ENCODE measurements around the gene PRKAR2B.

PRKAR2B gene

DNA sequence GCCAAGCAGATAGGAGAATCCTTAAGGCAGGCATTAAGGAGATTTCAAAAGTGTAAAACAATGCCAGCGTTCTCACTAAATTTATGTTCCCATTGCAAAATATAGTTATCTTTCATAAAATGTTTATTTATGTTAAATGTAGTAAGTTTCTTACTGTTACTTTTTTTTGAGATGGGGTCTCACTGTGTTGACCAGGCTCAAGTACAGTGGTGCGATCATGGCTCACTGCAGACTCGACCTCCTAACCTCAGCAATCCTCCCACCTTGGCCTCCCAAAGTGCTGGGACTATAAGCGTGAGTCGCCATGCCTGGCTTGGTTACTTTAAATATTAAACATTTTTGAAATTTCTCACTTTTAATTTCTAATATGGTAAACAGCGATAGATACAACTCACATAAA lies 31.8 kb upstream of the PRKAR2B start:
- no peaks in the 10 kb centered on the region for H3K36me3 ChIP-seq (ENCODE audit: control insufficient read depth, insufficient read depth, low read length)
- no peaks in the 10 kb centered on the region for H3K27me3 ChIP-seq (ENCODE audit: control insufficient read depth, insufficient read depth, low read length)
- no peak overlapping the region for H3K4me3 ChIP-seq (ENCODE audit: low read depth, low read length)
- H3K9me3 ChIP-seq (ENCODE audit: control insufficient read depth, insufficient read depth, low read depth, low read length), result no peaks in the 10 kb centered on the region
- peaks cover 6% of the 10 kb centered on the region for H3K4me1 ChIP-seq (ENCODE audit: control insufficient read depth, insufficient read depth, low read length)
- H3K27ac ChIP-seq (ENCODE audit: low read depth, low read length), result no peak overlapping the region
- H3K9ac ChIP-seq (ENCODE audit: low read length), result no peak overlapping the region

- H3K9ac ChIP-seq (ENCODE audit: low read length), result no peak overlapping the region
- no peak overlapping the region for H3K4me3 ChIP-seq (ENCODE audit: low read depth, low read length)
- no peak overlapping the region for H3K27ac ChIP-seq (ENCODE audit: low read depth, low read length)
- H3K36me3 ChIP-seq (ENCODE audit: control insufficient read depth, insufficient read depth, low read length), result no peaks in the 10 kb centered on the region
- H3K27me3 ChIP-seq (ENCODE audit: control insufficient read depth, insufficient read depth, low read length), result no peaks in the 10 kb centered on the region
- no peaks in the 10 kb centered on the region for H3K9me3 ChIP-seq (ENCODE audit: control insufficient read depth, insufficient read depth, low read depth, low read length)
- peaks cover 6% of the 10 kb centered on the region for H3K4me1 ChIP-seq (ENCODE audit: control insufficient read depth, insufficient read depth, low read length)
These were observed 30.0 kb upstream of the PRKAR2B start for GRCh38 chr7:107014387-107015023.

- no peaks in the 10 kb centered on the region for H3K36me3 ChIP-seq (ENCODE audit: control insufficient read depth, insufficient read depth, low read length)
- no peak overlapping the region for H3K27ac ChIP-seq (ENCODE audit: low read depth, low read length)
- no peak overlapping the region for H3K4me3 ChIP-seq (ENCODE audit: low read depth, low read length)
- H3K27me3 ChIP-seq (ENCODE audit: control insufficient read depth, insufficient read depth, low read length), result no peaks in the 10 kb centered on the region
- H3K4me1 ChIP-seq (ENCODE audit: control insufficient read depth, insufficient read depth, low read length), result peaks cover 6% of the 10 kb centered on the region
- no peaks in the 10 kb centered on the region for H3K9me3 ChIP-seq (ENCODE audit: control insufficient read depth, insufficient read depth, low read depth, low read length)
- no peak overlapping the region for H3K9ac ChIP-seq (ENCODE audit: low read length)
These were observed 28.2 kb upstream of the PRKAR2B start for GRCh38 chr7:107016312-107016711.

DNA sequence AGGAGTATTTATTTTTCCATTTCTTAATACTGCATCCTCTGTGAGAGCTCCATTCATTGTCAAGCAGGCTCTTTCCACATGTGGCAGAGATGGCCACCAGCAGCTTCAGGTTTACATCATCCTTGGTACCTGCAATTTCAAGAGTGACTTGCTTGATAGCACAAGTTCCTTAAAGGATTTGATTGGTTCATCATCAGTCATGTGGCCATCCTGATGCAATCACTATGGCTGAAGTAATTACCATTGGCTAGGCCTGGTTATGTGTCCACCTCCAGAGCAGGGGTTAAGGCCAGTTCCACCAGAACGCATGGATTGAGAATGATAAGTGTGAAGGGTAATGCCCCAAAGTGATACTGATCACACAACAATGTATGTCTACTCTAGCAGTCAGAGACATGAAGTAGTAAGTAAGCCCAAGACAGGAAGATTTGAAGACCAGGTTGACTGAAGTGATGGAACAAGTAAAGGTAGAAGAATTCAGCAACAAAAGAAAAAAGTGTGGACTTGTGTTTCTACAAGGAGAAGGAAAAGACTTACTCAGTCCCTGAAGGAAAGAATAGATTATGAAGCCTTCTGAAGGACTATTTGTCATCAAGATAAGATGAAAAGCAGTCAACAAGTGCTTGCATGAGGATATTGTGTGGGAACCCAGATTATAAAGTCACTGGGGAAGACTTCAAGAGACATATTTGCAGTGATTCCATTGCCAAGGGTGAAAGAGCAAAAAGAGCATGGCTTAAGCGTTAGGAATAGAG lies 26.4 kb upstream of the PRKAR2B start:
- H3K9me3 ChIP-seq (ENCODE audit: control insufficient read depth, insufficient read depth, low read depth, low read length), result no peaks in the 10 kb centered on the region
- H3K4me1 ChIP-seq (ENCODE audit: control insufficient read depth, insufficient read depth, low read length), result peaks cover 6% of the 10 kb centered on the region
- H3K27me3 ChIP-seq (ENCODE audit: control insufficient read depth, insufficient read depth, low read length), result no peaks in the 10 kb centered on the region
- H3K27ac ChIP-seq (ENCODE audit: low read depth, low read length), result no peak overlapping the region
- no peak overlapping the region for H3K4me3 ChIP-seq (ENCODE audit: low read depth, low read length)
- H3K36me3 ChIP-seq (ENCODE audit: control insufficient read depth, insufficient read depth, low read length), result no peaks in the 10 kb centered on the region
- H3K9ac ChIP-seq (ENCODE audit: low read length), result no peak overlapping the region

DNA sequence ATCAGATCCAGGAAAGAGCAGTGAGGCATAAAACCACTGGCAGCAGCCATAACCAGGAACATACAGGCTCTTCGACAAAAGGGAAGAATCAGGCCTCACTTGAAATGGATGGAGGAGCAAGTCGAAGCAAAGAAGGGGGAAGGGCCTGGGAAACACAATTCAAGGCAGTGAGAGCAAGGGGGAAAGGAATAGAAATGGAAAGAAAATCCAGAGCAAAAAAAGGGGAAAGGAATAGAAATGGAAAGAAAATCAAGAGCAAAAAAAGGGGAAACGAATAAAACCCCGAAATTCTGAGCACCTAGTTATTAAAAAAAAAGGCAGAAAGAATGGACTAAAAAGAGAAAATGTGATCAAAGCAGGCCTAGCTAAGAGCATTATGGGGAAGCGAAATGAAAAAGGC lies 24.1 kb upstream of the PRKAR2B start:
- Histone ChIP-seq H3K4me1 (ENCODE audit: control insufficient read depth, insufficient read depth, low read length) (no peaks in the 10 kb centered on the region; the same call in 1 of the 2 replicates), H3K36me3 (ENCODE audit: control insufficient read depth, insufficient read depth, low read length) (no peaks in the 10 kb centered on the region), H3K27me3 (ENCODE audit: control insufficient read depth, insufficient read depth, low read length) (no peaks in the 10 kb centered on the region), H3K27ac (ENCODE audit: low read depth, low read length) (no peak overlapping the region), H3K9me3 (ENCODE audit: control insufficient read depth, insufficient read depth, low read depth, low read length) (peaks cover 5% of the 10 kb centered on the region; the same call in 1 of the 2 replicates), H3K4me3 (ENCODE audit: low read depth, low read length) (no peak overlapping the region), H3K9ac (ENCODE audit: low read length) (no peak overlapping the region)

GRCh38 chr7:107021600-107021999 lies 22.9 kb upstream of the PRKAR2B start:
- Histone ChIP-seq H3K27me3 (ENCODE audit: control insufficient read depth, insufficient read depth, low read length) (no peaks in the 10 kb centered on the region), H3K4me3 (ENCODE audit: low read depth, low read length) (no peak overlapping the region), H3K9ac (ENCODE audit: low read length) (no peak overlapping the region), H3K36me3 (ENCODE audit: control insufficient read depth, insufficient read depth, low read length) (no peaks in the 10 kb centered on the region), H3K9me3 (ENCODE audit: control insufficient read depth, insufficient read depth, low read depth, low read length) (peaks cover 5% of the 10 kb centered on the region; the same call in 1 of the 2 replicates), H3K27ac (ENCODE audit: low read depth, low read length) (no peak overlapping the region), H3K4me1 (ENCODE audit: control insufficient read depth, insufficient read depth, low read length) (no peaks in the 10 kb centered on the region; the same call in 1 of the 2 replicates)

- Histone ChIP-seq H3K9me3 (ENCODE audit: control insufficient read depth, insufficient read depth, low read depth, low read length) (peaks cover 5% of the 10 kb centered on the region; the same call in 1 of the 2 replicates), H3K4me1 (ENCODE audit: control insufficient read depth, insufficient read depth, low read length) (no peaks in the 10 kb centered on the region; the same call in 1 of the 2 replicates), H3K9ac (ENCODE audit: low read length) (no peak overlapping the region), H3K27ac (ENCODE audit: low read depth, low read length) (no peak overlapping the region), H3K4me3 (ENCODE audit: low read depth, low read length) (no peak overlapping the region), H3K36me3 (ENCODE audit: control insufficient read depth, insufficient read depth, low read length) (no peaks in the 10 kb centered on the region), H3K27me3 (ENCODE audit: control insufficient read depth, insufficient read depth, low read length) (no peaks in the 10 kb centered on the region)
These were observed 20.9 kb upstream of the PRKAR2B start for GRCh38 chr7:107023522-107024151.

DNA sequence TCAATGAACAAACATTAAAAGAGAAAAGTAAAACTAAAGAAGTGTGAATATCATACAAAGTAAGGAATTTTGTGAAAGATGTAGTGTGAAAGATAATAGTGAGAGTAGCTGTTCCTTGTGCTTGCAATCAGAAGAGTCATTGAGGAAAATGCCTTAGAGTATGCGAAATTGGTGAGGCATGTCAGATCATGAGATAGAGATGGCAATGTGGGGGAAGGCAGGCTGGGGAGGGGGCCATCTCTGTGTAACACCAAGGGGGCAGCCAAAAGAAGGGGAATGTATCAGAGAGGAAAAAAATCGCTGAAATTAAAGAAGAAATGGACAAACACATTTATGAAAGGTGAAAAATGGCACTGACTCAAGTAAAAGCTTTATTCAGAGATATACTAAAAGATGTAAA lies 19.6 kb upstream of the PRKAR2B start:
- Histone ChIP-seq H3K36me3 (ENCODE audit: control insufficient read depth, insufficient read depth, low read length) (no peaks in the 10 kb centered on the region), H3K9me3 (ENCODE audit: control insufficient read depth, insufficient read depth, low read depth, low read length) (peaks cover 5% of the 10 kb centered on the region; the same call in 1 of the 2 replicates), H3K27ac (ENCODE audit: low read depth, low read length) (no peak overlapping the region), H3K4me1 (ENCODE audit: control insufficient read depth, insufficient read depth, low read length) (no peaks in the 10 kb centered on the region; the same call in 1 of the 2 replicates), H3K27me3 (ENCODE audit: control insufficient read depth, insufficient read depth, low read length) (no peaks in the 10 kb centered on the region), H3K9ac (ENCODE audit: low read length) (no peak overlapping the region), H3K4me3 (ENCODE audit: low read depth, low read length) (no peak overlapping the region)

DNA sequence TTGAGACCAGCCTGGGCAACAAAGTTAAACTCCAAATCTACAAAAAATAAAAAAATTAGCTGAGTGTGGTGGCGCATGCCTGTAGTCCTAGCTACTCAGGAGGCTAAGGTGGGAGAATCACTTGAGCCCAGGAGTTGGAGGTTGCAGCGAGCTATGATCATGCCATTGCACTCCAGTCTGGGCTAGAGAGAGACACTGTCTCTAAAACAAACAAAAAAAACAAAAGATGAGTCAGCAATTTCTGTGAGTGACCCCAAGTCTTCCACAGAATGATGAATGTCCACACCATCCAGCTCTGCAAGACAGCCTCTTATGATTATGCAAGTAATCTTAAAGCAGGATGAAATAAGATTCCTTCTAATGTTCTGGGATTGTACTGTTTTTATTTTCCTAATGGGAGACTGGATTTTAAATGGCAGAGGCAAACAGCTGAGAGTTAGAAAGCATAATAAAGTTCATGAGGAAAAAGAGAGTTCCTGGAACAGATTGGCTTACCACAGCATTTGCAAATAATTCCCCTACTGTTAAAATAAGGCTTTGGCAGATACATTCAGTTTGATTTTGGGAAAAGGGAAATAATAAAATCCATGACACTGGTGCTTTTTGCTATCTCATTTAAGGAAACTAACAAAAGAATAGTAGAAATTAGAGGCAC lies 18.9 kb upstream of the PRKAR2B start:
- no peak overlapping the region for H3K4me3 ChIP-seq (ENCODE audit: low read depth, low read length)
- peaks cover 5% of the 10 kb centered on the region; the same call in 1 of the 2 replicates for H3K9me3 ChIP-seq (ENCODE audit: control insufficient read depth, insufficient read depth, low read depth, low read length)
- no peaks in the 10 kb centered on the region for H3K36me3 ChIP-seq (ENCODE audit: control insufficient read depth, insufficient read depth, low read length)
- no peaks in the 10 kb centered on the region for H3K4me1 ChIP-seq (ENCODE audit: control insufficient read depth, insufficient read depth, low read length)
- H3K9ac ChIP-seq (ENCODE audit: low read length), result no peak overlapping the region
- no peaks in the 10 kb centered on the region for H3K27me3 ChIP-seq (ENCODE audit: control insufficient read depth, insufficient read depth, low read length)
- no peak overlapping the region for H3K27ac ChIP-seq (ENCODE audit: low read depth, low read length)

- peaks cover 5% of the 10 kb centered on the region; the same call in 1 of the 2 replicates for H3K9me3 ChIP-seq (ENCODE audit: control insufficient read depth, insufficient read depth, low read depth, low read length)
- H3K4me3 ChIP-seq (ENCODE audit: low read depth, low read length), result no peak overlapping the region
- H3K27me3 ChIP-seq (ENCODE audit: control insufficient read depth, insufficient read depth, low read length), result no peaks in the 10 kb centered on the region
- no peak overlapping the region for H3K27ac ChIP-seq (ENCODE audit: low read depth, low read length)
- no peaks in the 10 kb centered on the region for H3K4me1 ChIP-seq (ENCODE audit: control insufficient read depth, insufficient read depth, low read length)
- no peak overlapping the region for H3K9ac ChIP-seq (ENCODE audit: low read length)
- H3K36me3 ChIP-seq (ENCODE audit: control insufficient read depth, insufficient read depth, low read length), result no peaks in the 10 kb centered on the region
These were observed 18.3 kb upstream of the PRKAR2B start for GRCh38 chr7:107026166-107026565.
